Activated CD4-positive, alpha-beta T cell treated with anti-CD3 and anti-CD28 coated beads, Interleukin-2, amount 10 ng/mL, durations not matched to agents 24 days and 14 days (primary cell): ENCODE data around the gene WNT11. TPM values are rescaled to one million over a fixed set of nuclear protein-coding genes. Genes with fewer than 3 reads are reported as not detected.

Source experiments
- DNase-seq: peaks from one replicate; pipeline ENCODE4 v3.0.0; 2022
- H3K27ac Mint-ChIP-seq: one replicate; pipeline ENCODE4 v1.8.0; 2022; ENCODE audit warnings: mild to moderate bottlenecking, mixed read lengths
- H3K27me3 Mint-ChIP-seq: one replicate; pipeline ENCODE4 v1.8.0; 2022; ENCODE audit warnings: mixed read lengths
- H3K36me3 Mint-ChIP-seq: one replicate; pipeline ENCODE4 v1.8.0; 2022; ENCODE audit warnings: low read depth, mild to moderate bottlenecking, mixed read lengths
- H3K4me1 Mint-ChIP-seq: one replicate; pipeline ENCODE4 v1.8.0; 2021; ENCODE audit warnings: mixed read lengths
- H3K4me3 Mint-ChIP-seq: one replicate; pipeline ENCODE4 v1.8.0; 2022; ENCODE audit warnings: mild to moderate bottlenecking, moderate library complexity, mixed read lengths
- H3K9me3 Mint-ChIP-seq: one replicate; pipeline ENCODE4 v1.8.0; 2021; ENCODE audit warnings: mixed read lengths
- intact Hi-C: fragments of 100-400 bp; cut with micrococcal nuclease; formaldehyde crosslinking; loops from one replicate; pipeline ENCODE4 v1.15.1; 2023
- total RNA-seq: library from RNA; stranded (reverse); gene quantifications from 2 replicates; pipeline ENCODE4 v1.2.3, GENCODE V29; 2022

Gene WNT11
- 0.69 and 1.2 TPM in 2 replicates for total RNA-seq

DNA sequence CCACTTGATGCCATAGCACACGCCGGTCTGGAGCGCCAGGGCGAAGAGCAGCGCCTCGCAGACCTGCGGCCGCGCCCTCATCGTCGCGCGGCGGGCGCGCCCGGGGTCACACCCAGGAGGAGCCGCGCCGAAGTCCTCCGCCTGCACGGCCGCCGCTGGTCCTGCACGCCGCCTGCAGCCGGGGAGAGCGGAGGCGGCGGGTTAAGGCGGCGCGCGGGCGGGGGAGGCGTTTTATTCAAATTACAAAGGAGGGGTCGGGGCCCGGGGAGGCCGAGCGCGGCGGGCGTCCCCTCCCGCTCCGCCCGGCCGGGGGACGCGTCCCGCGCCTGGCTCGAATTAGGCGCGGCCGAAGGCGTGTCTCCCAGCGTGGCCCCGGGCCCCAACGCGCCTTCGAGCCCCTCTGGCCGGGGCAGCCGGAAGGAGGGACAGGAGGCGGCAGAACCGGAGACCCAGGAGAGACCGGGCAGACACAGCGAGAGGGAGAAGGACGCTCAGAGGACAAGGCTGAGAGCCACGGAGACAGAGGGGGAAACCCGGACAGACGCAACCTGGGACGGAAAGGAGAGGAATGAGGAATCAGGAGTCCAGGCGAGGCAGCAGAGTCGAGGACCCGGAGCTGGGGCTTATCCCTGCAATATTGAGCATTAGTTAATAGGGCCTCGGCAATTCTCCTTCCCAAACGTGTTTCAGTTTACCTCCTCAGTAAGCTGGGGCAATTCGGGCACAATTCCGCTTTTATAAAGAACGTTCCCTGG is at the start of gene WNT11:
WNT11 (minus strand) TSS at position 176 of the 755 bp plus-strand sequence; CDS start at position 81, 95 bp downstream.
- Mint-ChIP-seq H3K27ac (no peak within 1 kb of the TSS), H3K4me1 (peaks cover 17% of the 10 kb centered on the region), H3K27me3 (peaks cover 45% of the 10 kb centered on the region), H3K9me3 (no peaks in the 10 kb centered on the region), H3K36me3 (no peaks in the 10 kb centered on the region), H3K4me3 (peak within 1 kb of the TSS; percentile 84)
- intact Hi-C loops, result loop anchor here (1.0 to 5.0 kb wide), 6 partner anchors 29 to 471 kb away; partner anchors contain the start of gene EMSY
- DNase-seq, result peak; percentile 82

DNA sequence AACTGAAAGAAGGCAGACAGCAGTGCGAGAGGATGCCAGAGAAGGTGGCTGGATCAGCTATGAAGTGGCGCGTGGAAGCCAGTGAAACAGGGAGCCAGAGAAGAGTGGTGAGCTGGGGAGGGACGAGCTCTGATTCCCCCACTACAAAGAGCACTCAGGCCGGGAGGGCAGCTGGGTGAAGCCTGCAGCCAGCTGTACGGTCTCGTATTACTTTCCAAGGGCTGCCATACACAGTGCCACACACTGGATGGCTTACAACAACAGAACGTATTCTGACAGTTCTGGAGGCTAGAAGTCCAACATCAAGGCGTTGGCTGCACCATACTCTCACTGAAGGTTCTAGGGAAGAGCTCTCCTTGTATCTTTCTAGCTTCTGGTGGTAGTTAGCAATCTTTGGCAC is 47.1 kb upstream of the WNT11 start:
- H3K36me3 Mint-ChIP-seq, result no peaks in the 10 kb centered on the region
- no peak for DNase-seq
- H3K4me1 Mint-ChIP-seq, result no peaks in the 10 kb centered on the region
- H3K9me3 Mint-ChIP-seq, result peaks cover 4% of the 10 kb centered on the region
- intact Hi-C loops, result no loop called here
- peaks cover 6% of the 10 kb centered on the region for H3K27me3 Mint-ChIP-seq
- no peak overlapping the region for H3K27ac Mint-ChIP-seq
- H3K4me3 Mint-ChIP-seq, result no peak overlapping the region

DNA sequence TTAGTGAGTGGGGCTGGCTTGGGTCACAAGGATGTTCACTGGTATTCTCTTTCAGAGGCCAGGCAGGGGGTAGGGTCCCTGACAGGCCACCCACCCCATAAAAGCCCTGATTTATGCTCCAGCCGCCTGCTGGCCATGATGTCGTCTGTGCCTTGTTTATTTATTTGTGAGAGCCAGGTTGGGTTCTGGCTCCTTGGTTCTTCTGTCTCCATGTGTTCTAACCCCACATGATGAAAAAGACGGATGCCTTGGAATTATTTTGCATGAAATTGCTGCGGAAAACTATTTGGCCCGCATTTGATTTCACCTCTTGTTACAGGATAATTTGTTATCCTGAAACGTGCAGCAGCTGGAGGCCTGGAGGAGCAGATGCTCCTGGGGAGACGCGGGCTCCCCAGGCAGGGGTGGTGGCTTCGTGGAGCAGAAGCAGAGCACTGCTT is 46.3 kb upstream of the WNT11 start:
- no peaks in the 10 kb centered on the region for H3K36me3 Mint-ChIP-seq
- H3K27me3 Mint-ChIP-seq, result peaks cover 6% of the 10 kb centered on the region
- H3K9me3 Mint-ChIP-seq, result peaks cover 4% of the 10 kb centered on the region
- no peaks in the 10 kb centered on the region for H3K4me1 Mint-ChIP-seq
- DNase-seq, result no peak
- no peak overlapping the region for H3K4me3 Mint-ChIP-seq
- intact Hi-C loops, result no loop called here
- H3K27ac Mint-ChIP-seq, result no peak overlapping the region

DNA sequence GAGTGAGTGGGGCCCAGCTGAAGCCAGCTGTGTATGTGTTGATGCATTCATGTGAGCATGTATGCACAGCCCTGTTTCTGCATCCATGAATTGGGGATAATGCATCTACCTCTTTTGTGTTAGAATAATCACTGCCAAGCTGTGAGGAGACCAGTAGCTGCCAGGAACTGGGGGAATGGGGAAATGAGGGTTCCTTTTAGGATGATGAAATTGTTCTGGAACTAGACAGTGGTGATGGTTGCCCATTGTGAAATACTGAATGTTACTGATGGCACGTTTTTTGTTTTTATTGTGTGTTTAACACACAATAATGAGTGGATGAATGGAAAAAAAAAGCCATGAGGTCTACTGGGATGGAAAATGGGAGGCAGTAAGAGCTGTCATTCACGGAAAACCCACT is 45.3 kb upstream of the WNT11 start:
- peaks cover 4% of the 10 kb centered on the region for H3K9me3 Mint-ChIP-seq
- H3K36me3 Mint-ChIP-seq, result no peaks in the 10 kb centered on the region
- H3K4me3 Mint-ChIP-seq, result no peak overlapping the region
- intact Hi-C loops, result no loop called here
- no peaks in the 10 kb centered on the region for H3K4me1 Mint-ChIP-seq
- no peak for DNase-seq
- no peak overlapping the region for H3K27ac Mint-ChIP-seq
- H3K27me3 Mint-ChIP-seq, result peaks cover 3% of the 10 kb centered on the region

DNA sequence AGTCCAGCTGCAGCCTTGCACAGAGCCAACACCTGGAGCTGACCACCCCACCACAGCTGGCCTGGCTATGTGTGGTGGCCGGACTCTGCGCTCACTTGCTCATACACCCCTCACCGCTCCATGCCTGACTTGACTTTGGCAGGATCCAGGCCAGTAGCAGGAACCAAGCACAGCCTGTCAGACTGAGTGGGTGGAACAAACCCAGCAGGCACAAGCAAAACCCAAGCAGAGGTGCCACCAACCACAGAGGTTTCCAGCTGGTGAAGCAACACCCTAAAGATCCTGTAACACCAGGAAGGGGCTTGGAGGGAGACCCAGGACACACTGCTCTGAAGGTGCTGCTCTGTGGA is 44.9 kb upstream of the WNT11 start:
- H3K4me1 Mint-ChIP-seq, result no peaks in the 10 kb centered on the region
- no peak for DNase-seq
- peaks cover 3% of the 10 kb centered on the region for H3K27me3 Mint-ChIP-seq
- no peaks in the 10 kb centered on the region for H3K36me3 Mint-ChIP-seq
- intact Hi-C loops, result no loop called here
- H3K27ac Mint-ChIP-seq, result no peak overlapping the region
- peaks cover 4% of the 10 kb centered on the region for H3K9me3 Mint-ChIP-seq
- no peak overlapping the region for H3K4me3 Mint-ChIP-seq

DNA sequence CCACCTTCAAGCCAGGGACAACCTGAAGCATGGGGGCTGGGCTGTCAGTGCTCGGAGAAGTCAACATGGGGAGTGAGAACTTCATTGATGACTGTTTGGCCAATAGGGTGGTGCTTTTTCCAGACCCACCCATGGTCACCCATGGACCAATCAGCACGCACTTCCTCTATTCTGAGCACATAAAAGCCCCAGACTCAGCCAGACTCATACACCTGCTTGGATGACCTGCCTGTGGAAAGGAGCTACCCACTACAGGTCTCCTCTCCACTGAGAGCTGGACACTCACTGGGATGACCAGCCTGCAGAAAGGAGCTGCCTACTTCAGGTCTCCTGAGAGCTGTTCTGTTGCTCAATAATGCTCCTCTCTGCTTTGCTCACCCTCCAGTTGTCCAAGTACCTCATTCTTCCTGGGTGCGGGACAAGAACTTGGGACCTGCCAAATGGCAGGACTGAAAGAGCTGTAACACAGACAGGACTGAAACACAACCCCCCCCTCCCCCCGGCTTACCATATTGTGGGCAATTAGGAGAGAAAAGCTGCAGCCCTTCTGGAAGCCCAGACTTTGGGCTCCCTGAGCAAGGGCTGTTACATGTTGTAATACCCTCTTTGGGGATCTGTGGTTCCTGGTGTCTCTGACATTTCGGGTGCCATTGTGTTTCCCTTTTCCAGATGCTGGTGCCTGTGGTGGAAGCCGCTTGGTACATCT is 44.4 kb upstream of the WNT11 start:
- Mint-ChIP-seq H3K27me3 (peaks cover 3% of the 10 kb centered on the region), H3K9me3 (peaks cover 4% of the 10 kb centered on the region), H3K36me3 (no peaks in the 10 kb centered on the region), H3K4me1 (no peaks in the 10 kb centered on the region), H3K27ac (no peak overlapping the region), H3K4me3 (no peak overlapping the region)
- DNase-seq, result no peak
- intact Hi-C loops, result no loop called here

DNA sequence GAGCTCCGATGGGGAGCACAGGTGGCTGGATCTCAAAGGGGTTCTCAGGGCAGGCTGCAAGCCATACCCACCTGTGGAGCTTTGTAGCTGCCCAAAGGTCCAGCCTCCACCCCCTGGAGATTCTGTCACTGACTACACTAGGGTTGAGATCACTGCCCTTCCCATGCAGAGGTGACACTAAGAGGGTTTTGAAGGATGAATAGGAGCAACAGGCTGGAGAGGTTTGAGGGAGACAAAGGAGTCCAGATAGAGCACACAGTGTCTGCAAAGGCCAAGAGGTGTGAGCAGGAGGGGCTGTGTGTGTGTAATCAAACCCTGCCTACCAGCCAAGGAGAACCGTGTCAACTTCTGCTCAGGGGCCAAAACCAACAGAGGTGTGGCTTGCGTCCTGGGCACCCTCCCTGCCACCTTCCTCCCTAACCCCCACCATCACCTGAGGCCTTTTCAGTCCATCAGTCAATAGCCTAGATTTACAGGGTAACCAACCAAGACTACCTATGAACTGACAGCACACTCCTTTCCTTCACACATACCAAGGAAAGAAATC is 43.0 kb upstream of the WNT11 start:
- Mint-ChIP-seq H3K9me3 (peaks cover 4% of the 10 kb centered on the region), H3K27me3 (peaks cover 3% of the 10 kb centered on the region), H3K4me3 (no peak overlapping the region), H3K4me1 (no peaks in the 10 kb centered on the region), H3K36me3 (no peaks in the 10 kb centered on the region), H3K27ac (no peak overlapping the region)
- intact Hi-C loops, result no loop called here
- no peak for DNase-seq

DNA sequence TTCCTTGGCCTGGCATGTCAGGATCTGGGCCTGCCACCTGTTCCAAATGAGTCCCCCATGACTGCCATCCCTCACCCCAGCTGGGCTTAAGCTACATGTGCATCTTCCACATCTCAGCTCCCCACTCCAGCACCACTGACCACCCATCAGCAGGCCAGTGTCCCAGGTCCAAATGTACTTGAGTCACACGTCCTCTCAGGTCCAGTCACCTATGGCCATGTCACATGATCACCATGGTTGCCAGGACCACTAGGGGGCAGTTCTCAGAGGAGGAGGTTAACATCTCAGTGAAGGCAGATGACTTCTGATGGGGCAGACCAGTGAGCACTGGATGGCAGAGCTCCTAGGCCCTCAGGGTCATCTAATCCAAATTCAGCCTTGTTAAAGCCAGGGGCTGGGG is 41.9 kb upstream of the WNT11 start:
- peaks cover 3% of the 10 kb centered on the region for H3K27me3 Mint-ChIP-seq
- intact Hi-C loops, result no loop called here
- no peak for DNase-seq
- no peaks in the 10 kb centered on the region for H3K36me3 Mint-ChIP-seq
- no peak overlapping the region for H3K27ac Mint-ChIP-seq
- H3K9me3 Mint-ChIP-seq, result peaks cover 4% of the 10 kb centered on the region
- no peaks in the 10 kb centered on the region for H3K4me1 Mint-ChIP-seq
- H3K4me3 Mint-ChIP-seq, result no peak overlapping the region

DNA sequence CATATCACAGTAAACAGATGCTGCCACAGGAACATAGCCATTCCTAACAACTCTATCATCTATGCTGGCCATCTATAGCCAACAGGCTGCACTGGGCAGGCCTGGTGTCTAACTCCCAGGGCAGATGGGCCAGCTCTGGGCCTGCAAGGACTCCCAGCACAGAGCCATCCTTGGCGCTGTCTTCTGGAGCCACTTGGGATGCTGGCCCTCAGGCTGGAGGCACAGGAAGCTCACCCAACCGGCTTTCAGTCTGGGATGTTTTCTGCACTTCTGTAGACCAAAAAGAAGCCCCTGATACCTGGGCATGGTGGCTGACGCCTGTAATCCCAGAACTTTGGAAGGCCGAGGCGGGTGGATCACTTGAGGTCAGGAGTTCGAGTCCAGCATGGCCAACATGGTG is 40.8 kb upstream of the WNT11 start:
- Mint-ChIP-seq H3K4me1 (no peaks in the 10 kb centered on the region), H3K9me3 (peaks cover 4% of the 10 kb centered on the region), H3K36me3 (no peaks in the 10 kb centered on the region), H3K4me3 (no peak overlapping the region), H3K27ac (no peak overlapping the region), H3K27me3 (peaks cover 5% of the 10 kb centered on the region)
- intact Hi-C loops, result no loop called here
- no peak for DNase-seq

DNA sequence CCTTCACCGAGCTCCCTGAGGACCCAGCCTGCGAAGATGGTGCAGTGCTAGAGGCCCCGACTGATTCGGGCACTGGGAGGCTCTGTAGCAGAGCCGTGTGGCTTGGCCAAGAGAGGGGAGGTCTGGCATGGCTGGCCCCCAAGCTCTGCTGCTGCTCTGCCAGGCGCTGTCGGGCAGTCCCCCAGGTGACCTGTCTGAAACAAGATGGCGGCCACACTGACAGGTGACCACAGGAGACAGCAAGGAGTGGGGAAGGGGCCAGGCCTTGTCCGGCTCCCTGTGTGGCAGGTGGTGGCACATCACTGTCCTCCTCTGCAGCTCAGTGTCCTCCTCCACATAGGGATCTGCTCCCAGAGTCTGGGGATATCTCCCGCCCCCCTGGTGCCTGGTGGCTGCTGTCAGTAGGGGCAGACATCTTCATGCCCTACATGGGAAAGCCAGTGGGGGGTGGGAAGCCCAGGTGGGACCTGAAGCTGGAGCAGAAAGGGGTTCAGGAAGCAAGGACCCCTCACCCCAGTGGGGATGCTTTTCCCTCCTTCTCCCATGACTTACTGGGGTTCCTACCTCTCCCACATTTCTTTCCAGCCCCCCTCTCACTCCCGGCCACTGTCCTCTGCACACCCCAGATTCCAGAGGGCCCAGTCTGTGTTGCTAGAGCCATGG is 40.1 kb upstream of the WNT11 start:
- Mint-ChIP-seq H3K4me1 (no peaks in the 10 kb centered on the region), H3K4me3 (no peak overlapping the region), H3K9me3 (peaks cover 4% of the 10 kb centered on the region), H3K36me3 (no peaks in the 10 kb centered on the region), H3K27me3 (peaks cover 5% of the 10 kb centered on the region), H3K27ac (no peak overlapping the region)
- no peak for DNase-seq
- intact Hi-C loops, result no loop called here

DNA sequence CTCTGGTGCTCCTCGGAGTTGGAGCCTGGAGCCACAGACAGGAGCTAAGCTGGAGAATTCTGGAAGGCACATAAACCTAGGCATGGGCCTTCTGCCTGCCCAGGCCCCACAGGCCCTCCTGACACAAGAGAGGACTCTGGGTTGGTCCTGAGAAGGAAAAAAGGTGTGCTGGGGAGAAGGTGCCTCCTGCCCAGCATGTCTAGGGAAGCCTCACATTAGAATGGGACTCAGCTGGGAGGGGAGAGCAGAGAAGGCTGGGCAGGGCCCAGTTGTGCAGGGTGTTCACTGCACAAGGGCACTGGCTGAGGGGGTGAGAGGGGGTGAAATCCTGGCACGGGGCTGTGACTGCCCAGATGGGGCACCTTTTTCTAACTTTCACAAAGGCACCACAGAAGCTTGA is 39.4 kb upstream of the WNT11 start:
- no peaks in the 10 kb centered on the region for H3K36me3 Mint-ChIP-seq
- peaks cover 4% of the 10 kb centered on the region for H3K9me3 Mint-ChIP-seq
- no peak overlapping the region for H3K4me3 Mint-ChIP-seq
- no peak for DNase-seq
- H3K4me1 Mint-ChIP-seq, result no peaks in the 10 kb centered on the region
- intact Hi-C loops, result no loop called here
- H3K27me3 Mint-ChIP-seq, result peaks cover 5% of the 10 kb centered on the region
- no peak overlapping the region for H3K27ac Mint-ChIP-seq

DNA sequence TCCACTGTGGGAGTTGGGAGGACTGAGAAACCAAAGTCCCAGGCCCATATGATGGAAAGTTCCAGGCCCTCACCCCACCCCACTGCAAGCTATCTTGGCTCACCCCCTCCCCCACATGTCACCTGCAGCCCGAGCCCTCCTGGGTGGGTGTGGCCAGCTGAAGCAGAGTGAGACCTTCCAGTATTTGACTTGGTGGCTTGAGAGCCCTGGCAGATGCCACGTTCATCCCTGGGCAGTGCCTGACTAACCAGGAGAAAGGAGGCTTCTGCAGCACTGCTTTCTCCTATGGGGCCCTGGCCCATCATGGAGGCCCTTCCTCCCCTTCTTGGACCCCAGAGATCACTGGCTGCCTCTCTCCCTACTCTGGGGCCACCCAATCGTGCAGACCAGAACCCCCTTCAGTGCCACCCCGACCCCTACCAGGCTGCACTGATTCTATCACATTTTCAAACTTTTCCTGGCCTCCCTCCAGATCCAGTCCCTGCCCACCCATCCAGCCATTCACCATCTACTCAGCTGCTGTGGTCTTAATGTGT is 38.1 kb upstream of the WNT11 start:
- H3K9me3 Mint-ChIP-seq, result peaks cover 4% of the 10 kb centered on the region
- no peaks in the 10 kb centered on the region for H3K36me3 Mint-ChIP-seq
- no peaks in the 10 kb centered on the region for H3K4me1 Mint-ChIP-seq
- intact Hi-C loops, result no loop called here
- no peak for DNase-seq
- no peak overlapping the region for H3K27ac Mint-ChIP-seq
- no peak overlapping the region for H3K4me3 Mint-ChIP-seq
- peaks cover 7% of the 10 kb centered on the region for H3K27me3 Mint-ChIP-seq

DNA sequence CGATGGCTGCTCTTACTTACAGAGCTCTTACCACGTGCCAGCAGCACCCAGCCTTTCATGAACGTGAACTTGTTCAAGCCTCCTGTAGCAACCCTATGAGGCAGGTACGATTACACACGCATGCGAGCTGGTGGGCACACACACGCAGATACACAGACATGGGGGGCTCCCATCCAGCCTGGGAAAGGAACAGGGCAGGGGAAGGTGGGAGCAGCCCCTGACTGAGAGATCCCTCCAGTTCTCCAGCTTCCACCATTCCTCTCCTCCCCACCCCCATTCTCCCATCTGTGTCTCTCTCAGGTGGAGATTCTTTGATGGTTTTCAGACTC is 37.6 kb upstream of the WNT11 start:
- Mint-ChIP-seq H3K36me3 (no peaks in the 10 kb centered on the region), H3K27ac (no peak overlapping the region), H3K9me3 (no peaks in the 10 kb centered on the region), H3K27me3 (peaks cover 5% of the 10 kb centered on the region), H3K4me1 (no peaks in the 10 kb centered on the region), H3K4me3 (no peak overlapping the region)
- DNase-seq, result no peak
- intact Hi-C loops, result no loop called here
